Measurements from ENCODE around the gene TTI1. TPM values are rescaled to one million over a fixed set of nuclear protein-coding genes. Genes with fewer than 3 reads are reported as not detected.

The TTI1 gene
- polyA plus RNA-seq, 1 experiment: 15.1 TPM

DNA sequence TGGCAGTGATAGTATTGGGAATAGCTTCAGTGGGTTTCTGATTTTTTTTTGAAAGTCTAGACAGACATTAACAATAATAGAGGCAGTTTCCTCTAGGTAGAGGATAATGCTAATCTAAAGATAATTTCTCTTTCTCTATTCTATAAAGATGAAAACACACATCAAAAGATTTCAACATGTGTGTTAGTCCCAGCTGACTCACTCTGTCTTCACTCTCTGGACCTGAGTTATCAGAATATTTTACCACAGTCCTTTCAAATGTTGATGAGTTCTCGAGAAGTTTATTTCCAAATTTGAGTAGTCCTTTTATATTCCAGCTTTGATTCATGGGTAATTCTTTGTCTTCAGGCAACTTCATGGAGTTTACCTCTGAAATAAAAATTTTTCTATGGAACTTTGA is 17.4 kb upstream of the TTI1 start:
- Histone ChIP-seq H3K4me3 (ENCODE audit: low read depth, low read length) (no peak overlapping the region), H3K27ac (ENCODE audit: low read depth, low read length) (no peak overlapping the region), H3K27me3 (ENCODE audit: control insufficient read depth, insufficient read depth, low read length) (no peaks in the 10 kb centered on the region), H3K9me3 (ENCODE audit: control insufficient read depth, insufficient read depth, low read length) (no peaks in the 10 kb centered on the region)
- POLR2A ChIA-PET: no interaction called here
- CTCF ChIA-PET: interaction anchor here (1.1 to 21.3 kb wide), 3 partner anchors 10 to 486 kb away, joined by 6 to 459 read pairs (median 6); no protein-coding TSS in a partner anchor
- no peak for DNase-seq (ENCODE audit: low read depth, low spot score)
- TF ChIP-seq, protein P1, sequence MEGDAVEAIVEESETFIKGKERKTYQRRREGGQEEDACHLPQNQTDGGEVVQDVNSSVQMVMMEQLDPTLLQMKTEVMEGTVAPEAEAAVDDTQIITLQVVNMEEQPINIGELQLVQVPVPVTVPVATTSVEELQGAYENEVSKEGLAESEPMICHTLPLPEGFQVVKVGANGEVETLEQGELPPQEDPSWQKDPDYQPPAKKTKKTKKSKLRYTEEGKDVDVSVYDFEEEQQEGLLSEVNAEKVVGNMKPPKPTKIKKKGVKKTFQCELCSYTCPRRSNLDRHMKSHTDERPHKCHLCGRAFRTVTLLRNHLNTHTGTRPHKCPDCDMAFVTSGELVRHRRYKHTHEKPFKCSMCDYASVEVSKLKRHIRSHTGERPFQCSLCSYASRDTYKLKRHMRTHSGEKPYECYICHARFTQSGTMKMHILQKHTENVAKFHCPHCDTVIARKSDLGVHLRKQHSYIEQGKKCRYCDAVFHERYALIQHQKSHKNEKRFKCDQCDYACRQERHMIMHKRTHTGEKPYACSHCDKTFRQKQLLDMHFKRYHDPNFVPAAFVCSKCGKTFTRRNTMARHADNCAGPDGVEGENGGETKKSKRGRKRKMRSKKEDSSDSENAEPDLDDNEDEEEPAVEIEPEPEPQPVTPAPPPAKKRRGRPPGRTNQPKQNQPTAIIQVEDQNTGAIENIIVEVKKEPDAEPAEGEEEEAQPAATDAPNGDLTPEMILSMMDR (IDR thresholded peaks at IDR 0.05; ENCODE audit: low read depth, low read length): no peak

DNA sequence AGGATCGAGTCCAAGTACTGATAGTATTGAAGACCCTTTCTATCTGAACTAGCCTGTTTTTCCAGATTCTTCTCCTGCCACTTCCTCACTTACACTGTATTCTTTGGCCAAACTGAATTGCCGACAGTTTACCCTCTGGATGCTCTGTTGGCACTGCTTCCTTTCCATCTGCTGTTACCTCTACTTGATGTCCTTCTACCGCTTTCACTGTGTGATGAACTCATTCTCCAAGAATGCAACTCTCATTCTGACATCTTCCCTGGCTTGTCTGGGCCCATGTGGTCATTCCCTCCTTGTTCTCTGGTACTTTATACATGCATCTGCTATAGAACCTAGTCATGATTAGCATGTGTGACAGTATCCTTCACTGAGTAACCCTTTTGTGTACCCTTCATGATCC is 16.5 kb upstream of the TTI1 start:
- H3K9me3 ChIP-seq (ENCODE audit: control insufficient read depth, insufficient read depth, low read length): no peaks in the 10 kb centered on the region
- POLR2A ChIA-PET: no interaction called here
- CTCF ChIA-PET: interaction anchor here (0.6 to 21.3 kb wide), 4 partner anchors 8 to 359 kb away, joined by 3 to 459 read pairs (median 16); no protein-coding TSS in a partner anchor
- TF ChIP-seq, protein P1 (IDR thresholded peaks at IDR 0.05; ENCODE audit: low read depth, low read length): no peak
- H3K27ac ChIP-seq (ENCODE audit: low read depth, low read length): peak overlapping the region; percentile 47
- H3K4me3 ChIP-seq (ENCODE audit: low read depth, low read length): no peak overlapping the region
- DNase-seq (ENCODE audit: low read depth, low spot score): peak; percentile 48
- no peaks in the 10 kb centered on the region for H3K27me3 ChIP-seq (ENCODE audit: control insufficient read depth, insufficient read depth, low read length)

DNA sequence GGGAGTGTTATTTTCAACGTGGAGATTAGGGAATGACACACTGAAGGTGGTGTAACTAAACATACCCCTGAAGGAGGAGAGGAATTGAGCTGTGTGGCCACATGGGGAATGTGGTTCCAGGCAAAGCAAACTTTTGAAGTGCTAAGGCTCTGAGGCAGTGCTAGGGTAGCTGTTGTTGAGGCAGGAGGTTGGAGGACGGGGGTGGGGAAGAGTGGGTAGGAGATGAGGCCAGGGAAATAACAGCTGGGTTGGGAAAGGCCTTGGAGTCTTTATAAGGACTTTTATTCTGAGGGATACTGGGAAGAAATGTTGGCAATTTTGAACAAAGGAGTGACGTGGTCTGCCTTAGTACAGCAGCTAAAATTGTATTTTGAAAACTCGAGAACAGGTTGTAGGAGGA is 13.3 kb upstream of the TTI1 start:
- no peaks in the 10 kb centered on the region for H3K27me3 ChIP-seq (ENCODE audit: control insufficient read depth, insufficient read depth, low read length)
- no peak for DNase-seq (ENCODE audit: low read depth, low spot score)
- ChIA-PET POLR2A (no interaction called here), CTCF (interaction anchor here (1.2 to 21.3 kb wide), 3 partner anchors 11 to 175 kb away, joined by 3 to 459 read pairs (median 29); no protein-coding TSS in a partner anchor)
- H3K9me3 ChIP-seq (ENCODE audit: control insufficient read depth, insufficient read depth, low read length): no peaks in the 10 kb centered on the region
- no peak overlapping the region for H3K4me3 ChIP-seq (ENCODE audit: low read depth, low read length)
- TF ChIP-seq, protein P1 (IDR thresholded peaks at IDR 0.05; ENCODE audit: low read depth, low read length): no peak
- H3K27ac ChIP-seq (ENCODE audit: low read depth, low read length): no peak overlapping the region

DNA sequence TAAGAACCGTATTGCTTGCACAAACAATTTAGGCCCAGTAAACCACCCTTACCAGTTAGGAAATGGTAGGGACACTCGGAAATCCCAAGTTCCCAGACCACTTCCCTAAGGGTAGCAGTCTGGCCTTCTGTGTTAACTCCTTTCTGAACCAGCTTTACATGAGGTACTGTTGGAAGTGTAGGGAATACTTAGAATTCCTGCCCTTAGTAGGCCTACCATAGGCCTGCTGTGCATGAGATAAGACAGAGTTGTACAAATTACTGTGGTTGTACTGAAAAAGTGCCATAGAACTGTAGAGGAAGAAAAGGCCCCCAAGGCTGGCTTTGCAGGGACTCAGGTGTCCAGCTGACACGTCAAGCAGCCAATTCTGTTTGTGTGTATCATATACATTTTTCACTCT is 11.4 kb upstream of the TTI1 start:
- POLR2A ChIA-PET: no interaction called here

More for the DNA sequence above, 11.4 kb upstream of the TTI1 start:
- H3K4me3 ChIP-seq (ENCODE audit: low read depth, low read length): no peak overlapping the region
- TF ChIP-seq, protein P1 (IDR thresholded peaks at IDR 0.05; ENCODE audit: low read depth, low read length): no peak
- CTCF ChIA-PET: interaction anchor here (1.2 to 21.3 kb wide), 4 partner anchors 11 to 177 kb away, joined by 3 to 459 read pairs (median 19); partner anchors contain the start of genes RPRD1B and TTI1
- H3K9me3 ChIP-seq (ENCODE audit: control insufficient read depth, insufficient read depth, low read length): no peaks in the 10 kb centered on the region
- H3K27ac ChIP-seq (ENCODE audit: low read depth, low read length): no peak overlapping the region
- DNase-seq (ENCODE audit: low read depth, low spot score): no peak
- H3K27me3 ChIP-seq (ENCODE audit: control insufficient read depth, insufficient read depth, low read length): no peaks in the 10 kb centered on the region

All from AG04450 (cell line).